HepG2 (cell line): Measurements from ENCODE around the gene TMEM62. TPM values are rescaled to one million over a fixed set of nuclear protein-coding genes. Genes with fewer than 3 reads are reported as not detected.
A peak's percentile ranks its signal among the peaks of the same experiment; 100 is the strongest.

ENCODE experiments used
- ATAC-seq: fragments of 200-7000 bp; cut with Tn5 transposase; 3 replicates; pipeline ENCODE4 v1.9.1; 2020; ENCODE audit warnings: mild to moderate bottlenecking, moderate library complexity
- BruUV-seq: library from RNA; stranded (reverse); fragments of 400-500 nt; replicated peaks from 2 replicates; lab custom pipeline; 2021; lab: Mats Ljungman, UMichigan
- CTCF ChIA-PET: fragments of 300-600 bp; formaldehyde crosslinking; extraction: SDS; loops from one replicate; lab custom pipeline; 2021; ENCODE audit warnings: low total read pairs, inconsistent platforms, low intra/inter-chr PET ratio; lab: Yijun Ruan, JAX
- POLR2A ChIA-PET: fragments of 350-600 bp; sonication (Branson Sonifier 250); formaldehyde crosslinking; loops from one replicate; lab custom pipeline; 2020; ENCODE audit warnings: antibody characterized with exemption, inconsistent platforms; lab: Yijun Ruan, JAX
- DNase-seq: peaks from one replicate; pipeline ENCODE4 v3.0.0-alpha.2; 2015; ENCODE audit warnings: low spot score
- FAIRE-seq: peaks from 3 replicates; lab custom pipeline; 2011; peaks lifted over from hg19 to GRCh38; lab: Jason Lieb, UNC
- H2AFZ ChIP-seq: one replicate; pipeline ENCODE4 v1.6.1; 2011; ENCODE audit warnings: low read length, inconsistent platforms
- H3K27ac ChIP-seq: fragments of 300-600 bp; 3 replicates; pipeline ENCODE4 v1.8.0; 2011; ENCODE audit warnings: mixed run types, mild to moderate bottlenecking, mixed read lengths, low read length, inconsistent platforms; ENCODE audit not compliant: insufficient read depth; ENCODE audit errors: extremely low read length
- H3K27me3 ChIP-seq, 2 experiments: fragments of 200-600 bp in 1 of 2; 2 replicates in 1 of 2; 3 replicates in 1 of 2; pipeline versions ENCODE4 v1.6.0 to v1.8.0; 2011; ENCODE audit warnings: low read length in 2 of 2, mild to moderate bottlenecking in 2 of 2, moderate library complexity in 2 of 2, inconsistent platforms in 1 of 2; ENCODE audit not compliant: insufficient read depth in 2 of 2, control insufficient read depth in 1 of 2
- H3K36me3 ChIP-seq, 2 experiments: fragments of 200-600 bp in 1 of 2; replicated peaks in 1 of 2; 2 replicates in 1 of 2; 3 replicates in 1 of 2; pipeline versions ENCODE4 v1.5.1 to v1.8.0; 2011; ENCODE audit warnings: low read length in 2 of 2, inconsistent platforms in 1 of 2; ENCODE audit not compliant: insufficient read depth in 2 of 2, control insufficient read depth in 1 of 2
- H3K4me1 ChIP-seq: 2 replicates; pipeline ENCODE4 v1.5.1; 2012; ENCODE audit warnings: low read length, inconsistent platforms; ENCODE audit not compliant: insufficient read depth
- H3K4me2 ChIP-seq: 2 replicates; pipeline ENCODE4 v1.6.0; 2011; ENCODE audit warnings: low read depth, low read length, inconsistent platforms
- H3K4me3 ChIP-seq, 3 experiments: fragments of 200-600 bp in 1 of 3; sonication (generic), shearing (Covaris generic) in 1 of 3; replicated peaks in 1 of 3; 2 replicates each; pipeline ENCODE4 v1.5.1; 2011 to 2016; ENCODE audit warnings: low read length in 3 of 3, inconsistent platforms in 2 of 3, low read depth in 2 of 3, mild to moderate bottlenecking in 2 of 3, control low read depth in 1 of 3, mixed read lengths in 1 of 3; ENCODE audit not compliant: insufficient read depth in 1 of 3
- H3K79me2 ChIP-seq: one replicate; pipeline ENCODE4 v1.6.1; 2011; ENCODE audit warnings: low read length, inconsistent platforms; ENCODE audit not compliant: insufficient read depth
- H3K9ac ChIP-seq: 2 replicates; pipeline ENCODE4 v1.6.0; 2011; ENCODE audit warnings: mild to moderate bottlenecking, low read depth, low read length, inconsistent platforms; ENCODE audit not compliant: insufficient read depth
- H3K9me3 ChIP-seq: 2 replicates; pipeline ENCODE4 v1.5.1; 2012; ENCODE audit warnings: mild to moderate bottlenecking, low read length
- H4K20me1 ChIP-seq: 2 replicates; pipeline ENCODE4 v1.6.0; 2011; ENCODE audit warnings: inconsistent platforms, mild to moderate bottlenecking, low read length, moderate library complexity; ENCODE audit not compliant: insufficient read depth
- CTCF ChIP-seq: sonication (generic); formaldehyde crosslinking; IDR thresholded peaks from 2 replicates; pipeline ENCODE4 v1.5.0; 2020; ENCODE audit warnings: mild to moderate bottlenecking, missing genetic modification reagents, moderate library complexity
- SMC3 ChIP-seq: IDR thresholded peaks from 2 replicates; pipeline ENCODE4 v1.6.1; 2011; ENCODE audit warnings: low read length, improper control_type of control experiment
- STAG1 ChIP-seq: sonication (generic); formaldehyde crosslinking; IDR thresholded peaks from 2 replicates; pipeline ENCODE4 v1.4.0; 2020; ENCODE audit warnings: missing genetic modification reagents
- XRCC5 ChIP-seq: fragments of 200-400 bp; formaldehyde crosslinking; optimal IDR thresholded peaks from 2 replicates; pipeline ENCODE3; 2017; ENCODE audit warnings: mild to moderate bottlenecking, low read length
- ZBTB34 ChIP-seq: sonication (generic); formaldehyde crosslinking; IDR thresholded peaks from 2 replicates; pipeline ENCODE4 v1.8.0; 2022; ENCODE audit warnings: mild to moderate bottlenecking, missing genetic modification reagents
- WGBS: methylation state at CpG from one replicate; pipeline ENCODE4 v1.1.6; 2017; ENCODE audit warnings: low lambda C conversion rate; 5-methylcytosine and 5-hydroxymethylcytosine counted together
- in situ Hi-C: cut with HindIII; loops from 2 replicates; pipeline ENCODE4 v1.10.0; 2017; ENCODE audit warnings: low pct_unique_long_range_greater_than_20kb; ENCODE audit not compliant: extremely low pct_ligation_motif_present
- intact Hi-C: fragments of 100-400 bp; cut with micrococcal nuclease; formaldehyde crosslinking; loops from one replicate; pipeline ENCODE4 v1.10.0; 2022; ENCODE audit not compliant: unreplicated experiment
- polyA plus RNA-seq, 8 experiments: library from polyadenylated mRNA; depleted of rRNA in 3 of 8; stranded (reverse) in 7 of 8; unstranded in 1 of 8; fragments of >200 nt; fragmentation: Illumina TruSeq in 4 of 8; extraction: Trizol in 4 of 8; gene quantifications; 2 replicates each; pipeline versions ENCODE4 v1.2.1 to v1.2.3, GENCODE V29; 2011 to 2016; ENCODE audit warnings: low read depth in 4 of 8, missing spikeins in 1 of 8, mixed read lengths in 1 of 8; ENCODE audit not compliant: insufficient read depth in 1 of 8
- total RNA-seq, 5 experiments: library from RNA; depleted of rRNA; stranded (reverse); fragments of >200 nt; fragmentation: Illumina TruSeq; extraction: Trizol; gene quantifications; 2 replicates each; pipeline ENCODE4 v1.2.3, GENCODE V29; 2016; ENCODE audit warnings: low read depth in 1 of 5

Gene TMEM62
- total and polyA plus RNA-seq, 2 of the 13 experiments (the other 11 are each of a cell fraction or from before 2014, with no cell fraction given): 14.2 to 20.9 TPM

- Histone ChIP-seq H3K9me3 (no peaks in the 10 kb centered on the region), H3K27ac (no peak overlapping the region), H3K4me2 (no peak overlapping the region), H3K27me3 (peaks cover 1 to 61% of the 10 kb centered on the region in 2 experiments; a peak in 3 of 5 replicates), H3K9ac (no peak overlapping the region), H3K36me3 (no peaks in the 10 kb centered on the region), H2AFZ (no peak overlapping the region), H3K79me2 (no peaks in the 10 kb centered on the region), H3K4me3 (no peak overlapping the region)
- BruUV-seq: no TSS peak
- WGBS: 10% methylated on average over 5 of the region's 13 CpGs
- in situ Hi-C loops: loop anchor here (5.0 to 25.0 kb wide), 2 partner anchors 68 to 497 kb away; no protein-coding TSS in a partner anchor
- FAIRE-seq: peak; percentile 48
- peak; percentile 41 for DNase-seq
- ChIA-PET CTCF (interaction anchor here (1.8 kb wide), 1 partner anchor 76 kb away, joined by 11 read pairs; no protein-coding TSS in a partner anchor), POLR2A (interaction anchor here (0.9 kb wide), 1 partner anchor 16 kb away, joined by 3 read pairs; no protein-coding TSS in a partner anchor)
- ATAC-seq: peak; percentile 80
- TF ChIP-seq SMC3 (peak; percentile 31), CTCF (peak; percentile 69), XRCC5 (peak; percentile 32), ZBTB34 (CRISPR knock-in tag) (no peak), STAG1 (peak; percentile 66)
- TF ChIP-seq, all 625 proteins: peak for 4
- H3K4me1 ChIP-seq: peaks cover under 1% of the 10 kb centered on the region; the same call in 1 of the 2 replicates
- intact Hi-C loops: loop anchor here (1.0 kb wide), 1 partner anchor 76 kb away; no protein-coding TSS in a partner anchor
- H4K20me1 ChIP-seq: no peaks in the 10 kb centered on the region
These were observed 75.9 kb downstream of the TMEM62 start for GRCh38 chr15:43209059-43209824.
